B cell (primary cell): ENCODE measurements around the gene TRIP13. TPM values are rescaled to one million over a fixed set of nuclear protein-coding genes. Genes with fewer than 3 reads are reported as not detected.

Experiments
- ATAC-seq: fragments of 200-7000 bp; cut with Tn5 transposase; one replicate; pipeline ENCODE4 v1.10.0; 2021; ENCODE audit warnings: low read depth, mild to moderate bottlenecking, moderate number of reproducible peaks, moderate library complexity
- CTCF ChIA-PET: fragments of 350-600 bp; sonication (Branson Sonifier 250); formaldehyde crosslinking; loops from one replicate; lab custom pipeline; 2021; ENCODE audit warnings: antibody characterized with exemption, inconsistent platforms; lab: Charles Lee
- POLR2A ChIA-PET: fragments of 350-600 bp; sonication (Branson Sonifier 250); formaldehyde crosslinking; loops from one replicate; lab custom pipeline; 2021; ENCODE audit warnings: antibody characterized with exemption; lab: Charles Lee
- DNase-seq: peaks from one replicate; pipeline ENCODE4 v3.0.0; 2013
- H2AFZ ChIP-seq: 2 replicates; pipeline ENCODE4 v1.6.1; 2012; ENCODE audit warnings: mild to moderate bottlenecking, low read depth, low read length; ENCODE audit not compliant: insufficient read depth, poor library complexity, severe bottlenecking
- H3K27ac ChIP-seq, 2 donors: 1 replicate in 1 of 2; 2 replicates in 1 of 2; pipeline ENCODE4 v1.5.1; 2012 to 2013; ENCODE audit warnings: low read length in 2 of 2, mild to moderate bottlenecking in 2 of 2, moderate library complexity in 1 of 2
- H3K27me3 ChIP-seq, 4 experiments: fragments of 200-600 bp in 1 of 4; sonication (generic) in 1 of 4; replicated peaks in 1 of 4; 1 replicate in 2 of 4; 2 replicates in 2 of 4; pipeline versions ENCODE4 v1.6.1 to v1.7.0; 2013 to 2016; ENCODE audit warnings: low read length in 3 of 4, mild to moderate bottlenecking in 2 of 4, mixed read lengths in 1 of 4, moderate library complexity in 1 of 4; ENCODE audit not compliant: insufficient read depth in 4 of 4, control insufficient read depth in 3 of 4; ENCODE audit errors: control extremely low read depth in 1 of 4
- H3K36me3 ChIP-seq, 2 experiments: replicated peaks in 1 of 2; 1 replicate in 1 of 2; 2 replicates in 1 of 2; pipeline versions ENCODE4 v1.6.1 to v1.7.1; 2013; ENCODE audit warnings: low read length in 1 of 2; ENCODE audit not compliant: insufficient read depth in 2 of 2, control insufficient read depth in 1 of 2; ENCODE audit errors: control extremely low read depth in 1 of 2, extremely low read depth in 1 of 2
- H3K4me1 ChIP-seq, 2 donors: fragments of 200-600 bp in 1 of 2; sonication (generic) in 1 of 2; 1 replicate in 1 of 2; 2 replicates in 1 of 2; pipeline versions ENCODE4 v1.5.1 to v1.6.1; 2013 to 2017; ENCODE audit warnings: low read length in 2 of 2; ENCODE audit not compliant: control insufficient read depth in 2 of 2, insufficient read depth in 2 of 2
- H3K4me2 ChIP-seq: replicated peaks from 2 replicates; pipeline ENCODE3; 2012; ENCODE audit warnings: mild to moderate bottlenecking, low read depth, low read length; ENCODE audit not compliant: poor library complexity, severe bottlenecking
- H3K4me3 ChIP-seq, 5 experiments: fragments of 200-600 bp in 1 of 5; sonication (generic) in 1 of 5; 1 replicate in 3 of 5; 2 replicates in 2 of 5; pipeline versions ENCODE4 v1.5.1 to v1.7.0; 2011 to 2016; ENCODE audit warnings: low read length in 4 of 5, mild to moderate bottlenecking in 4 of 5, low read depth in 2 of 5, control low read depth in 1 of 5, moderate library complexity in 1 of 5; ENCODE audit not compliant: insufficient read depth in 1 of 5; ENCODE audit errors: control extremely low read depth in 1 of 5, extremely low read depth in 1 of 5
- H3K79me2 ChIP-seq: fragments of 200-600 bp; sonication (generic); one replicate; pipeline ENCODE4 v1.6.0; 2016; ENCODE audit warnings: low read length; ENCODE audit not compliant: control insufficient read depth, insufficient read depth
- H3K9ac ChIP-seq: fragments of 200-600 bp; sonication (generic); 2 replicates; pipeline ENCODE4 v1.6.1; 2017; ENCODE audit warnings: mild to moderate bottlenecking, low read length, moderate library complexity
- H3K9me3 ChIP-seq, 3 donors: one replicate each; pipeline versions ENCODE4 v1.6.1 to v1.7.1; 2013; ENCODE audit warnings: low read length in 2 of 3; ENCODE audit not compliant: control insufficient read depth in 2 of 3, insufficient read depth in 1 of 3; ENCODE audit errors: control extremely low read depth in 1 of 3
- H4K20me1 ChIP-seq: 2 replicates; pipeline ENCODE4 v1.6.0; 2012; ENCODE audit warnings: mild to moderate bottlenecking, low read length; ENCODE audit not compliant: insufficient read depth, control insufficient read depth, poor library complexity, severe bottlenecking
- H3K27ac Mint-ChIP-seq: one replicate; pipeline ENCODE4 v1.8.0; 2021; ENCODE audit warnings: mixed read lengths
- H3K27me3 Mint-ChIP-seq: one replicate; pipeline ENCODE4 v1.8.0; 2021; ENCODE audit warnings: mixed read lengths
- H3K4me1 Mint-ChIP-seq: one replicate; pipeline ENCODE4 v1.8.0; 2021; ENCODE audit warnings: mixed read lengths
- H3K4me3 Mint-ChIP-seq: one replicate; pipeline ENCODE4 v1.8.0; 2021; ENCODE audit warnings: mixed read lengths
- H3K9me3 Mint-ChIP-seq: one replicate; pipeline ENCODE4 v1.8.0; 2022; ENCODE audit warnings: mixed read lengths; ENCODE audit not compliant: insufficient read depth
- EZH2 ChIP-seq: IDR thresholded peaks from 2 replicates; pipeline ENCODE4 v1.6.1; 2012; ENCODE audit warnings: borderline replicate concordance, low read depth, mild to moderate bottlenecking, moderate library complexity, low read length; ENCODE audit not compliant: insufficient read depth, poor library complexity, severe bottlenecking
- WGBS: methylation state at CpG from one replicate; pipeline ENCODE4 v1.1.5; 2013; ENCODE audit warnings: missing lambda C conversion rate; ENCODE audit not compliant: insufficient coverage; 5-methylcytosine and 5-hydroxymethylcytosine counted together
- intact Hi-C: fragments of 100-400 bp; cut with micrococcal nuclease; formaldehyde crosslinking; loops from one replicate; pipeline ENCODE4 v1.10.0; 2022
- polyA plus RNA-seq: library from polyadenylated mRNA; depleted of rRNA; stranded (reverse); fragments of >200 nt; gene quantifications from 2 replicates; pipeline ENCODE4 v1.2.3, GENCODE V29; 2012
- total RNA-seq, 2 donors: library from RNA; stranded (reverse); fragments of 120-200 nt in 1 of 2; gene quantifications; 1 replicate in 1 of 2; 2 replicates in 1 of 2; pipeline versions ENCODE4 v1.2.3 to v1.2.4, GENCODE V29; 2013 to 2022
- TF ChIP-seq, protein P1 (sequence below): fragments of 200-600 bp; IDR thresholded peaks from one replicate; pipeline ENCODE4 v1.8.0; 2022; ENCODE audit warnings: antibody characterized with exemption, mild to moderate bottlenecking

TRIP13 gene
- total and polyA plus RNA-seq, 2 donors (not counting 1 experiment from before 2014, with no cell fraction given): 0.63 to 1.1 TPM

DNA sequence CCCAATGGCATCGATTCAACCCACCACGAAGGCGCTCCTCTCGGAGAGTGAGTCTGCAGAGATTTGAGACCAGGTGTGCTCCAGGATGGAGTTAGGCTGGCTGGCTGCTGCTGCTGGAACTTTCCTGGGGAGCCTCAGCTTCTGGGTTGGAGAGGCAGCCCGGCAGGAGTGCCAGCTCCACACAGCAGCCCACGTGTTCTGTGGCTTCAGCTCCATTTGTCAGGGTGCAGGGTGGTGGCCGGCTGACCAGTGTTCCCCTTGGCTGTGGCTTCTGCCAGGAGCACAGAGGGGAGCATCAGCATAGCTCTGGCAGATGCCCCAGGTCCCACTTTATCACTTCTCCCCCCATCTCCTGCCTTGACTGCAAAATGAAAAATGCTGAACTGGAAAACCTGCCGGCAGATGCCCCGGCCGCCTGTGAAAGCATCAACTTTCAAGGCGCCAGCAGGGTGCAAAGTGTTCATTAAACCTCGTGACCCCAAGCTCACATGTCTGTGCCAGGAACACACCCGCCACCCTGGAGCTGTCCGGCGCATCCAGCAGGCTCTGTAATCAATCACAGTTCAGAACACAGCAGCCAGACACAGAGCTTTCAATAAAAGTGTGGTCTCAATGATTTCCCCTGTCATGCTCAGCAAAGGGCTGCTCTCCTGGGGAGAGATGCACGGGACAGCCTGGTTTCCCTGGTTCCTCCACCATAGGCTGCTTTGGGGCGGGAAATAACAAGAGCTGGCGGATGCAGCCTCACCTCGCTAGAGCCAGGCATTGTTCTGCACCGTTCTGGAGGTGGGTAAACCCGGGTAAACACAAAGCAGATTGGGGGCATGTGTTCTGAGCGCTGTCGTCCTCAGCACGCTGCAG is 53.2 kb downstream of the TRIP13 start:
- Histone ChIP-seq H2AFZ (no peak overlapping the region), H3K9ac (no peak overlapping the region), H3K4me3 (no peak overlapping the region), H3K36me3 (no peaks in the 10 kb centered on the region), H4K20me1 (no peaks in the 10 kb centered on the region), H3K79me2 (no peaks in the 10 kb centered on the region), H3K4me1 (no peaks in the 10 kb centered on the region), H3K27ac (no peak overlapping the region), H3K9me3 (peaks cover 0 to 5% (median 0%) of the 10 kb centered on the region in 3 donors), H3K27me3 (peaks cover 0 to 36% (median 12%) of the 10 kb centered on the region in 4 experiments), H3K4me2 (no peak overlapping the region)
- CTCF ChIA-PET: no interaction called here
- Mint-ChIP-seq H3K27me3 (peaks cover 68% of the 10 kb centered on the region), H3K9me3 (no peaks in the 10 kb centered on the region), H3K27ac (no peak overlapping the region), H3K4me3 (no peak overlapping the region), H3K4me1 (no peaks in the 10 kb centered on the region)
- intact Hi-C loops: no loop called here
- POLR2A ChIA-PET: no interaction called here
- DNase-seq (no peak), ATAC-seq (no peak)
- WGBS: 45% methylated on average over 21 of the region's 24 CpGs
- no peak for TF ChIP-seq EZH2
- TF ChIP-seq, protein P1, sequence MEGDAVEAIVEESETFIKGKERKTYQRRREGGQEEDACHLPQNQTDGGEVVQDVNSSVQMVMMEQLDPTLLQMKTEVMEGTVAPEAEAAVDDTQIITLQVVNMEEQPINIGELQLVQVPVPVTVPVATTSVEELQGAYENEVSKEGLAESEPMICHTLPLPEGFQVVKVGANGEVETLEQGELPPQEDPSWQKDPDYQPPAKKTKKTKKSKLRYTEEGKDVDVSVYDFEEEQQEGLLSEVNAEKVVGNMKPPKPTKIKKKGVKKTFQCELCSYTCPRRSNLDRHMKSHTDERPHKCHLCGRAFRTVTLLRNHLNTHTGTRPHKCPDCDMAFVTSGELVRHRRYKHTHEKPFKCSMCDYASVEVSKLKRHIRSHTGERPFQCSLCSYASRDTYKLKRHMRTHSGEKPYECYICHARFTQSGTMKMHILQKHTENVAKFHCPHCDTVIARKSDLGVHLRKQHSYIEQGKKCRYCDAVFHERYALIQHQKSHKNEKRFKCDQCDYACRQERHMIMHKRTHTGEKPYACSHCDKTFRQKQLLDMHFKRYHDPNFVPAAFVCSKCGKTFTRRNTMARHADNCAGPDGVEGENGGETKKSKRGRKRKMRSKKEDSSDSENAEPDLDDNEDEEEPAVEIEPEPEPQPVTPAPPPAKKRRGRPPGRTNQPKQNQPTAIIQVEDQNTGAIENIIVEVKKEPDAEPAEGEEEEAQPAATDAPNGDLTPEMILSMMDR: no peak
